Measurements from ENCODE around the gene JMJD6.
"Not testable (repeated sequence)": the region's sequence is repeated elsewhere in the genome, so short reads cannot be mapped to it uniquely, and the experiment has no call there.

JMJD6 gene

GRCh38 chr17:76726231-76726775 lies at the start of gene JMJD6:
Gene JMJD6 (minus strand): TSS chr17:76726606. CDS start chr17:76726475, 131 bp downstream.
- DNase-seq: peak; percentile 93 to 96

DNA sequence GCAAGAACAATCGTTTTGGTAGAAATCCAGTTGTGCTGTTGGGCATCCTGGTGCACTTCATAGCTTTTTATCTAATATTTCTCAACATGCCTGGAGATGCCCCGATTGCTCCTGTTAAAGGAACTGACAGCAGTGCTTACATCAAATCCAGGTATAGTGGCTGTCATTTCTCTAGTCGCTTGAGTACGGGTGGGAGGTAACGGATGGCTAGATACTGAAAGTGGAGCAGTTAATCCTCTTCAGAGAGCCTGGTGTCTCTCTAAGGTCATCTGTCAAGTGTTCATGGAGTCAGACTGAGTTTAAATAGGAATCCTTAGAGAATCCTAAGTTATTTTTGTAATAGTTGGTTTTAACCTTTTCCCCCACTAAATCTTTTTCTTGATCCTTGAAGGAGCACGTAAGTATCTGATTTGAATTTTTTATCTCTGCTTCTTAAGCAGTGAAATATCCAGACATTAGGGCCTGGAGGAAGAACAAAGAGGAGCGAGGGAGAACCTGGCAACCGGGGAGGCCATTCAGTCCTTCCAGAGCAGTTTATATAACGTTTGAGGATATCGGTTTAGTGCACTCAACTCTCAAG lies 48.7 kb upstream of the JMJD6 start:
- no peak for DNase-seq

DNA sequence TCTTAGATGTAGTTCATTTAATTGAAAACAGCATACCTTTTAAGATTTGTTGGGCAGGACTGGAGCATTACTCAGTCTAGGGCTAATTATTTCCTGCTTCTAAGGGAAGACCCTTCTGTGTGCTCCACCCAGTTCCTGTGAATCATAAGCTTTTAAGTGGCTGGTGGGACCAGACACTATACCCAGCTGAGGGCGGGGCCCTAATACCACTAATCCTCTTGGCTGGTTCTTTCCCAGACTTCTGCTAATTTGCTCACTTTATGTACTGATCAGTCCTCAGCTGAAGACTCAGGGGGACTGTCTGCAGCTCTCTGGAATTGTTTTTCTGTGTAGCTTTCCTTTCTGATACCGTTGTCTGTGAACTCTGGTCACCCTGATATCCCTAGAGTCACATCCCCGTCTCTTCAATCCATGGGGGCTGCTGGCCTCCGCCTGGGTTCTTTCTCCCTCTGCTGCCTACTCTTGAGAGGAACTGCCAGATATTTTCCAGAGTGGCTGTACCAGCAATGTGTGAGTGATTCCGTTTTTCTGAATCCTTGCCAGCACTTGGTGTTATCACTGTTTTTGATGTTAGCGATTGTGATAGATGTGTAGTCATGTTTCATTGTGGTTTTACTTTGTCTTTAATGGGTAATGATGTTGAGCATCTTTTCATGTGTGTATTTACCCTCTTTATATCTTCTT lies 46.6 kb upstream of the JMJD6 start:
- peak; percentile 30 to 48 for DNase-seq

- DNase-seq: no peak
These were observed 32.2 kb upstream of the JMJD6 start for GRCh38 chr17:76758570-76758969.

- no peak for DNase-seq
These were observed 30.9 kb upstream of the JMJD6 start for GRCh38 chr17:76757256-76757655.

DNA sequence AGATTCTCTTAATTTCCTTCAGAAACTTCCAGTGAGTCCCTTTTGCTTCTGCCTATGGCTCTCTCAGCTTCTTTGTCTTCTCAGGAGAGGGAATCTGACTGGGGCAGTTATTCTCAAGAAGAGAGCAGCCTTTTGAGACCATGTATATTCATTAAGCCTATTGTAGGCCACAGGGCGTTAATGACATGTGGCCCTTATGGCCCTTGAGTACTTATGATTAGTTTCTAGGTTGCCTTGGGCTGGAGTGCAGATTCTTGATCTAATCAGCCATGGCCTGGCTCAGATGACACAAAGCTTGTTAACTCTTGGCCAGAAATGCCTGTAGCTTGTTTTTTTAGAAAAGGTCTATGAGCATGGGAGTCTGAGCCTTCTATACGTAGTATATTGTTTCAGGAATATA lies 28.9 kb upstream of the JMJD6 start:
- DNase-seq: no peak

GRCh38 chr17:76753061-76753961 lies 26.9 kb upstream of the JMJD6 start:
- no peak for DNase-seq

- no peak for DNase-seq
These were observed 25.6 kb upstream of the JMJD6 start for GRCh38 chr17:76752006-76752405.

DNA sequence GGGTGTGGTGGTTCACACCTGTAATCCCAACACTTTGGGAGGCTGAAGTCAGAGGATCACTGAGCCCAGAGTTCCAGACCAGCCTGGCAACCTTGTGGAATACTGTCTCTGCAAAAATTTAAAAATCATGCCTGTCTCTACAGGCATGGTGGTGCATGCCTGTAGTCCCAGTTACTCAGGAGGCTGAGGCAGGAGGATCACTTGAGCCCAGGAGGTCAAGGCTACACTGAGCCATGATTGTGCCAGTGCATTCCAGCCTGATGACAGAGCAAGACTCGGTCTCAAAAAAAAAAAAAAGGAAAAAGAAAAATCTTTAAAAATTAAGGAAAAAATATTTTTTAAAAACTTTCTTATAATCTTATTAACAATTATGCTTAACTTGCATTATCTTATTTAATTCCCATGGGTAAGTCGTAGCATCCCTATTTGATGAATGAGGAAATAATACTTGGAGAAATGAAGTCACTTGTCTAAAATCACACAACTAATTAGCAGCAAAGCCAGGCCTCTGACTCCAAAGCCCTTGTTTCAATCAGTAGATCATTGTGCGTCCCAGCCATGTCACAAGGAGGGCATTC lies 25.1 kb upstream of the JMJD6 start:
- DNase-seq: no peak

GRCh38 chr17:76748657-76749056 lies 22.3 kb upstream of the JMJD6 start:
- DNase-seq: no peak

DNA sequence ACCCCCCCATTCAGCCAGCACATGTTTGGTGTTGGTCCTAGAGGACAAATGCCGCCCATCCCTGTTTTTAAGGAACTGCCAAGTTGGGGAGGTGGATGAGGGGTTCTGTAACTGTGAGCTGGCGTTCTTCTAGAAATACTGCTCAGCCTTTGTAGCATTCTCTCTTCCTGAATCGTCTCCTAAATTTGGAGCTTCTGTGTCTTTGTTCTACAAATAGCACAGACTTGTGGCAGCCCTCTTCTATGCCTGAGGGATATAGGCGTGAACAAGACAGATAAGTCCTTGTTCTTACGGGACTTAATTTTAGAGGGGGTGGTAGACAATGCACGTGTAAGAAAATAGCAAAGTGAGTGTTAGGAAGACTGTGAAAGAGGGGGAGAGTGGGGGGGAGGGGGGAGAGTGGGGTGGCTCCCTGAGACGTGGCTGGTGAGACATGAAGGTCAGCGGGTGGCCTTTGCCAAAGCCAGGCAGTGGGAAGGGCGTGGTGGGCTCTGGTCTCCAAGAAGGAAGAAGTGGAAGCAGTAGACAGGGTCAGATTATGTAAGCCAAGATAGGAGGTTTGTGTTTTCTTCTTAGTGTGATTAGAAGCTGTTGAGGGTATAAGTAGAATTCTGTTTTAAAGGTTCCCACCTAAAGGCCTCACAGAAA lies 21.4 kb upstream of the JMJD6 start:
- no peak for DNase-seq

GRCh38 chr17:76745785-76746184 lies 19.4 kb upstream of the JMJD6 start:
- not testable (repeated sequence) for DNase-seq

- DNase-seq: no peak
These were observed 18.3 kb upstream of the JMJD6 start for GRCh38 chr17:76744747-76745146.

DNA sequence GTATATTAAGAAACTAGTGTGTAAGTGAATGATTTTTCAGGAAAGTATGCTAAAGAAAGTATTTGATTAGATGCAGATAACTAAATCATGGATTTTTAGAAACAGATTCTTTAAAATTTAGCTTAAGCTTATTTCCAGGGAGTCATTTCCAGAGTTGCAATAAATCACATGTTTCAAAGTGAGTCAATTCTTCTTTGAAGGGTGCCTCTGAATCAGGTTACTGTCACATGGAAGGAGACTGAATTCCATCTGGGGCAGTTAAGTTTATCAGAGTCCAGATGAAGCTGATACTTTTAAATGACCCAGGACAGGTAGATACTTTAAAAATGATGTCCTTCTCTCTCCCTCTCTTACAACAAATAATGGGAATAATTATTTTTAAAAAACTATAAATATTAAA lies 16.6 kb upstream of the JMJD6 start:
- DNase-seq: no peak

DNA sequence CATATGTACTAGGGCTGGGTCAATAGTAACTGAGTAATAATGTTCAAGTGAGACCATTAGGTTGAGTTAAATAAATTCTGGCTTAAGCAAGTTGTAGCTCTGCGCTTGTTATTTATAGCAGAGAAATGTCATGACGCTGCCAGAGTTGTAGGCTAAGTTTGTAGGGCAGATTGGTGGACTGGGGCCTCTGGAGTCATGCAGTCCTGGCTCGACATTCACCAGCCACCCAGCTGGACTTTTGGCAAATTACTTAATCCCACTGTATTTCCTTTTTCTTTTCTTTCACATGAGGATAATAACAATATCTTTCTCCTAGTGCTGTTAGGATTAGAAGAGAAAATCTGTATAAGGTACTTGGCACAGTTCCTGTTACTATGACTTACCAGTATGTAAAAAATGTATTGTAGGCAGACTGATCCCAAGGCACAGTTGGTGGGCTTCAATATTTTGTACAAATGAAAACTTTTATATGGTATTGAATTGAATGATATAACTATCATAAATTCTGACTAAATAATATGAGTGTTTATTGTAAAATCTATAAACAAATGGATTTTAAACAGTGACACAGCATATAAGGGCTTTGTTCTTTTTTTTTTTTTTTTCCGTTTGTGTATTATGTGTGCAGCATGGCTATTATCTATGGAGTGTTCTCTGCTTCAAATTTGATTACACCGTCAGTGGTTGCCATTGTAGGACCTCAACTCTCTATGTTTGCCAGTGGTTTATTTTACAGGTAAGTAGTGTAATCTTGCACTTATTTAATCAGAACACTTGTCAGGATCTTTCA lies 14.1 kb upstream of the JMJD6 start:
- no peak for DNase-seq

GRCh38 chr17:76739568-76740115 lies 13.2 kb upstream of the JMJD6 start:
- DNase-seq: not testable (repeated sequence)

- DNase-seq: no peak
These were observed 12.1 kb upstream of the JMJD6 start for GRCh38 chr17:76738468-76738850.

DNA sequence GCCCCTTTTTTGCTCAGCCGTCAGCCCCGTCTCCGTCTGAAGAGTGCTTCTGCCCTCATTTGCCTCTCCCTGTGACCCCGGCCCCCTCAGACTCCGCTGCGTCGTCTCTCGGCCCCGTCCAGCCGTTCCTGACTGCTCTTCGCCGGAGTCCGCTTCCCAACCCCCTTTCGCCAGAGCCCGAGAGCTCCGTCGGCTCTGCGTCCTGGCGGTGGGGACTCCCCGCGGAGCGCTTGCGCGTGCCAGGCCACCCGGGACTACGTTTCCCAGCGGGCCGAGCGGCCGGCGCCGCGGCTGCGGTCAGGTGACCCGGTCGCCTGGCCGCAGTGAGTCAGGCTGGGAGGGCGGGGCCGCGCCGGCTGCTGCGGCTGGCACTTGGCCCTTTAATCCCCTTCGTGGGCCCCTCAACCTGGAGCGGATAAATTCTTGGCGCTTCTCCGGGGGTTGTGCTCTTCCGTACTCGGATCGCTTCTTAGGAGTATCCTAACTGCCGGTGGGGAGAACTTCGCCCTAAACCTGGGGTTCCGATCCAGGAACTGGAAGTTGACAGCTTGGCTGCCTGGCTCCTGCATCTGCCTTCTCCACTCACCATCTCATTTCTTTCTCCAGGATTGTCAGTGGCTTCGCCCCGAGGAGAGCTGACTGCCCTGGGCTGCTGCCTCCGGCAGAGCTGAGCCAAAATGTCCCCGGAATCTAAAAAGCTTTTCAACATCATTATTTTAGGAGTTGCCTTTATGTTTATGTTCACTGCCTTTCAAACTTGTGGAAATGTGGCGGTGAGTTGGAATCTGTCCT lies 11.5 kb upstream of the JMJD6 start, which contains the start of gene MFSD11:
TSS of gene MFSD11 (plus strand) at position 444 of the 792 bp plus-strand sequence. CDS start at position 678, 234 bp downstream.
- DNase-seq: peak; percentile 90 to 92

GRCh38 chr17:76737082-76737675 lies 10.8 kb upstream of the JMJD6 start, which contains the start of gene SRSF2:
Gene SRSF2 (minus strand): TSS chr17:76737331. CDS start chr17:76737160, 171 bp downstream.
- DNase-seq: peak; percentile 96 to 97
